Activated CD4-positive, CD25-positive, alpha-beta regulatory T cell treated with anti-CD3 and anti-CD28 coated beads, Interleukin-2, amount 50 U/mL, for 16 hours (primary cell): ENCODE results near the gene SPTBN1.

ENCODE experiments used
- DNase-seq: peaks from one replicate; pipeline ENCODE4 v3.0.0-alpha.2; 2020; ENCODE audit warnings: low read depth, low spot score

The SPTBN1 gene

GRCh38 chr2:54434229-54434628, 21.9 kb upstream of the SPTBN1 start:
- no peak for DNase-seq

GRCh38 chr2:54434711-54435110, 21.4 kb upstream of the SPTBN1 start:
- DNase-seq: no peak

- DNase-seq: no peak
Measured at GRCh38 chr2:54435325-54436226, 20.6 kb upstream of the SPTBN1 start.

- DNase-seq: no peak
Measured at GRCh38 chr2:54437588-54437987, 18.5 kb upstream of the SPTBN1 start.

- DNase-seq: no peak
Measured at GRCh38 chr2:54438271-54438670, 17.9 kb upstream of the SPTBN1 start.

GRCh38 chr2:54439582-54439981, 16.5 kb upstream of the SPTBN1 start:
- no peak for DNase-seq

GRCh38 chr2:54440050-54440449, 16.1 kb upstream of the SPTBN1 start:
- no peak for DNase-seq

GRCh38 chr2:54444503-54444902, 11.6 kb upstream of the SPTBN1 start:
- no peak for DNase-seq

- DNase-seq: no peak
Measured at GRCh38 chr2:54446122-54446521, 10.0 kb upstream of the SPTBN1 start.

GRCh38 chr2:54446625-54447024, 9.5 kb upstream of the SPTBN1 start:
- no peak for DNase-seq

- no peak for DNase-seq
Measured at GRCh38 chr2:54454548-54455130, 1.5 kb upstream of the SPTBN1 start.

GRCh38 chr2:54455131-54455562, 980 bp upstream of the SPTBN1 start:
- DNase-seq: no peak

GRCh38 chr2:54456362-54456611, 160 bp downstream of the SPTBN1 start:
- no peak for DNase-seq

GRCh38 chr2:54456612-54457322, 640 bp downstream of the SPTBN1 start:
- no peak for DNase-seq

GRCh38 chr2:54457323-54458023, 1.3 kb downstream of the SPTBN1 start:
- DNase-seq: no peak

GRCh38 chr2:54459037-54459441, 2.9 kb downstream of the SPTBN1 start:
- no peak for DNase-seq

GRCh38 chr2:54461261-54461660, 5.1 kb downstream of the SPTBN1 start:
- DNase-seq: no peak

- no peak for DNase-seq
Measured at GRCh38 chr2:54464341-54464740, 8.2 kb downstream of the SPTBN1 start.

- DNase-seq: no peak
Measured at GRCh38 chr2:54465143-54465542, 9.0 kb downstream of the SPTBN1 start.

- no peak for DNase-seq
Measured at GRCh38 chr2:54466870-54467269, 10.7 kb downstream of the SPTBN1 start.

GRCh38 chr2:54468673-54469072, 12.5 kb downstream of the SPTBN1 start:
- DNase-seq: no peak

GRCh38 chr2:54469484-54470053, 13.4 kb downstream of the SPTBN1 start:
- DNase-seq: no peak
